ENCODE measurements around the gene KRTAP19-4.

- TF ChIP-seq EZH2phosphoT487 (IDR thresholded peaks at IDR 0.05; ENCODE audit: borderline replicate concordance, low read length) (no peak), CTCF (conservative IDR thresholded peaks at IDR 0.05; ENCODE audit: low read depth, low read length) (no peak)
These were observed 48.5 kb downstream of the KRTAP19-4 start for GRCh38 chr21:30448514-30448913.
